ENCODE data around the gene DIP2B. TPM values are rescaled to one million over a fixed set of nuclear protein-coding genes. Genes with fewer than 3 reads are reported as not detected.
"Not testable (repeated sequence)": the region's sequence is repeated elsewhere in the genome, so short reads cannot be mapped to it uniquely, and the experiment has no call there.

The DIP2B gene
- total RNA-seq, 2 experiments from 2014 or later = 23.3 to 23.7 TPM

DNA sequence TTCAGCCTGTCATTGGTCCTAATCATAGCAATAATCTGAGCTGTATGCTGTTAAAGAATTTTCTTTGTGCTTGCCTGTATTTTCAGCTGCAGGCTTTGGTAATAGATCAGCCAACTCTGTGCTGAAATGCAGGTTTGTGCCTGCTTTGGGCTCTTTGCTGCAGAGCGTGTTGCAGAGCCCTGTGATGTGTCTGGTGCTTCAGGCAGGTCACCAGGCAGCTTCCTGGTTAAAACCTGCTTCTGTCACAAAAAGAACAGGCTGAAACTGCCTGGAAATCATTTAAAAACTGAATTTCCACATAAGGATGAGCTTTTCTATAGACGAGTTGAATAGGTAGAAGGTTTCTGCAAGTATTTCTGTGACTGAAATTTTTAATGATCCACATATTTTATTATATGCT lies 3.1 kb downstream of the DIP2B start:
- peak overlapping the region; percentile 55 for H3K27ac Mint-ChIP-seq

DNA sequence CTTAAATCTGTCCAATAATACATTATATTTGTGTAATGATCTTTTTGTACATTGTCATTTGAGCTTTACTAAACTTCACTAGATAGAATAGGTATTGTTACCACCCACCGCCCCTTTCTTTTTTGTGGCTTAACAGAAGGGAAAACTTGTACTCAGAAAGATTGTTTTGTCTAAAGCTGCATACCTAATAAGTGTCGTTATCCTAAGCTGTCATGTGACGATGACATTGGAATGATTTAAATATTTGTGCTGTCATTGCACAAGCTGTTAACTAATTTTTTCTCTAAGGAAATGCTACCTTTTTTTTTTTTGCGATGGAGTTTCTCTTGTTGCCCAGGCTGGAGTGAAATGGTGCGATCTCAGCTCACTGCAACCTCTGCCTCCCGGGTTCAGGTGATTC lies 3.6 kb downstream of the DIP2B start:
- CTCF ChIA-PET = interaction anchor here (0.7 to 8.5 kb wide), 8 partner anchors 10 to 256 kb away, joined by 3 to 147 read pairs (median 3); no protein-coding TSS in a partner anchor
- Mint-ChIP-seq H3K4me3 (peak overlapping the region; percentile 57), H3K9me3 (no peaks in the 10 kb centered on the region), H3K36me3 (peaks cover 3% of the 10 kb centered on the region), H3K4me1 (ENCODE audit: low read depth) (peaks cover 56% of the 10 kb centered on the region), H3K27me3 (no peaks in the 10 kb centered on the region), H3K27ac (peak overlapping the region; percentile 55)
- intact Hi-C loops (cut with micrococcal nuclease) = loop anchor here (5.0 to 10.0 kb wide), 2 partner anchors 114 to 516 kb away; partner anchors contain the start of gene SLC11A2
- POLR2A ChIA-PET = interaction anchor here (0.6 to 2.9 kb wide), 4 partner anchors 24 to 418 kb away, joined by 3 to 16 read pairs (median 4); no protein-coding TSS in a partner anchor
- DNase-seq = no peak

More for the DNA sequence above, 3.1 kb downstream of the DIP2B start:
- H3K36me3 Mint-ChIP-seq = peaks cover 3% of the 10 kb centered on the region
- intact Hi-C loops (cut with micrococcal nuclease) = loop anchor here (1.0 to 10.0 kb wide), 3 partner anchors 34 to 517 kb away; partner anchors contain the start of gene SLC11A2
- ChIA-PET POLR2A (interaction anchor here (0.6 to 2.9 kb wide), 5 partner anchors 25 to 418 kb away, joined by 3 to 16 read pairs (median 4); no protein-coding TSS in a partner anchor), CTCF (interaction anchor here (0.7 to 8.5 kb wide), 8 partner anchors 10 to 227 kb away, joined by 3 to 147 read pairs (median 4); no protein-coding TSS in a partner anchor)
- peak; percentile 30 for DNase-seq
- peaks cover 51% of the 10 kb centered on the region for H3K4me1 Mint-ChIP-seq (ENCODE audit: low read depth)
- H3K27me3 Mint-ChIP-seq = no peaks in the 10 kb centered on the region
- no peaks in the 10 kb centered on the region for H3K9me3 Mint-ChIP-seq
- peak overlapping the region; percentile 57 for H3K4me3 Mint-ChIP-seq

DNA sequence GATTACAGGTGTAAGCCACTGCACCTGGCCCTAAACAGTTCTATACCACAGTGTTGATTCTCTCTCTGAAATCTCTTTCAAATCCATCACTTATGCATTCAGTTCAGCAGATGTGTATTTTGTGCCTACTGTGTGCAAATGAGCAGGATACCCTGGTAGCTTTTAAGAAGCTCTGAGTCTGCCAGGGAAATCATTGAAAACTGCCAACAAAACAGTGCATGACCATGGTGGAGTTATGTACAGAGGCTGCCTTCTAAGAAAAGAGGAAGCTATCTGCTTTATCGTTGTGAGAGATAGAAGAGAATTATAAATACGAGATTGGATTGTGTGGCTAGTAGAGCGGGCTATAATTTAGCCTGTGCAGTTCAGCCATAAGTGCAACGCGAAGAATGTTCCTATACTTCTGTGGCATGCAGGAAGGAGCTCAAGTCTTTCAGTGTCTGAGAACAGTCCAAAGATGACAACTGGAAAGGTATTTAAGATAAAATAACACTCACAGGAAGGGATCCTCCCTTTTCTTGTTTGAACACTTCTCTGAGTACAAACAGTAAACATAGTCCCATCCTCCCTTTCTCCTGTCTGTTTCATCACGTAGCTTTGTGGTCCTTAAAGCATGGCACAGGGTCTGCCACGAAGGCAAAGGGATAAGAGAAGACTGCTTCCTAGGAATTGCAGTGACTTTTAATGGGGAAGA lies 4.3 kb downstream of the DIP2B start:
- intact Hi-C loops (cut with micrococcal nuclease) = loop anchor here (5.0 to 10.0 kb wide), 2 partner anchors 113 to 516 kb away; partner anchors contain the start of gene SLC11A2
- DNase-seq = no peak
- CTCF ChIA-PET = interaction anchor here (0.8 to 8.5 kb wide), 7 partner anchors 9 to 256 kb away, joined by 3 to 147 read pairs (median 4); no protein-coding TSS in a partner anchor
- Mint-ChIP-seq H3K9me3 (no peaks in the 10 kb centered on the region), H3K27ac (peak overlapping the region; percentile 55), H3K4me1 (ENCODE audit: low read depth) (peaks cover 58% of the 10 kb centered on the region), H3K27me3 (no peaks in the 10 kb centered on the region), H3K36me3 (peaks cover 3% of the 10 kb centered on the region), H3K4me3 (peak overlapping the region; percentile 17)
- POLR2A ChIA-PET = interaction anchor here (0.9 to 2.9 kb wide), 5 partner anchors 15 to 88 kb away, joined by 3 to 16 read pairs (median 4); no protein-coding TSS in a partner anchor

DNA sequence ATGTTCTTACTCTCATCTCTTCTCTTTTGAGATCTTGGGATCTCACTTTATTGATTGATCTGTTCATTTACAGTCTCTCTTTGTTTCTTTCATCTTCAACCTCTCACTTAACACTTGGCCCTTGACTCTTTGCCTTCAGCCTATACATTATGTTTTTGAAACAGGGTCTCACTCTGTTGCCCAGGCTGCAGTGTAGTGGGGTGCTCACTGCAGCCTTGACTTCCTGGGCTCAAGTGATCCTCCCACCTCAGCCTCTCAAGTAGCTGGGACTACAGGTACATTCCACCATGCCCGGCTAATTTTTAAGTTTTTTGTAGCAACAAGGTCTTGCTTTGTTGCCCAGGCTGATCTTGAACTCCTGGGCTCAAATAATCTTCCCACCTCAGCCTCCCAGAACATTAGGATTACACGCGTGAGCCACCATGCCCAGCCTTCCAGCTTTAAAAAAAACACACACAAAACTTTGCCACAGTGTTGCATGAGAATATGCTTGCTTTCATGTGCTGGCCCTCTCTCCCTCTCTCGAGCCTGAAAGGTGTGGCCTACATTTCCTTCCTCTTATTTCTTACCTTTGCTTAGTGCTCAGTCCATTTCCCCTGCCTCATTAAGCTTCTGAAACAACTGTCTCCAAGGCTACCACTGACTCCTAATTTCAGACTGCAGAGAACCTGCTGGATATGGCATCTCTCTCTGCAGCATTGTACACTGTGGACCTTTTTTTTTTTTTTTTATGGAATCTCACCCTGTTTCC lies 9.9 kb downstream of the DIP2B start:
- intact Hi-C loops (cut with micrococcal nuclease) = loop anchor here (5.0 kb wide), 1 partner anchor 43 kb away; no protein-coding TSS in a partner anchor
- no peaks in the 10 kb centered on the region for H3K36me3 Mint-ChIP-seq
- H3K9me3 Mint-ChIP-seq = no peaks in the 10 kb centered on the region
- H3K27ac Mint-ChIP-seq = peak overlapping the region; percentile 68
- CTCF ChIA-PET = interaction anchor here (1.8 to 2.1 kb wide), 2 partner anchors 10 to 123 kb away, joined by 5 to 12 read pairs; partner anchors contain the start of gene DIP2B
- no peaks in the 10 kb centered on the region for H3K27me3 Mint-ChIP-seq
- peaks cover 46% of the 10 kb centered on the region for H3K4me1 Mint-ChIP-seq (ENCODE audit: low read depth)
- DNase-seq = no peak
- no peak overlapping the region for H3K4me3 Mint-ChIP-seq
- POLR2A ChIA-PET = no interaction called here

DNA sequence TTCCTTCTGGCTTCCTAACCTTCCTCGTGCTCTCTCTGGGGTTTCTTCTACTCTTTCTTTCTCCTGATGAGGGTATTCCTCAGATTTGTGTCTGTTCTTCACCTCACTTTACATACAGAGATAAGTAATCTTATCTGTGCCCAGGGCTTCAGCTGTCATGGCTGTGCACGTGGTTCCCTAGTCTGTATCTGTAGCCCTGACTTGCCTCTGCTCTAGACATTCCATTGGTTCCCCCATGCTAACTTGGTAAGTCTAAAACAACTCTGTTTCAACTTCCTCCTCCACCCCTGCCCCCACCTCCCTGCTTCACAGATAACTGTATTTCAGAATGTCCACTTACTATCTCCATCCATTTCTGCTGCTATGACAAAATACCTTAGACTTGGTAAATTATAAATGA lies 10.8 kb downstream of the DIP2B start:
- no peaks in the 10 kb centered on the region for H3K9me3 Mint-ChIP-seq
- H3K27me3 Mint-ChIP-seq = no peaks in the 10 kb centered on the region
- H3K4me1 Mint-ChIP-seq (ENCODE audit: low read depth) = peaks cover 47% of the 10 kb centered on the region
- CTCF ChIA-PET = interaction anchor here (0.7 to 2.1 kb wide), 3 partner anchors 11 to 106 kb away, joined by 3 to 12 read pairs (median 4); partner anchors contain the start of gene DIP2B
- no peaks in the 10 kb centered on the region for H3K36me3 Mint-ChIP-seq
- H3K27ac Mint-ChIP-seq = peak overlapping the region; percentile 66
- H3K4me3 Mint-ChIP-seq = no peak overlapping the region
- no peak for DNase-seq
- intact Hi-C loops (cut with micrococcal nuclease) = loop anchor here (5.0 kb wide), 1 partner anchor 42 kb away; no protein-coding TSS in a partner anchor
- POLR2A ChIA-PET = no interaction called here

DNA sequence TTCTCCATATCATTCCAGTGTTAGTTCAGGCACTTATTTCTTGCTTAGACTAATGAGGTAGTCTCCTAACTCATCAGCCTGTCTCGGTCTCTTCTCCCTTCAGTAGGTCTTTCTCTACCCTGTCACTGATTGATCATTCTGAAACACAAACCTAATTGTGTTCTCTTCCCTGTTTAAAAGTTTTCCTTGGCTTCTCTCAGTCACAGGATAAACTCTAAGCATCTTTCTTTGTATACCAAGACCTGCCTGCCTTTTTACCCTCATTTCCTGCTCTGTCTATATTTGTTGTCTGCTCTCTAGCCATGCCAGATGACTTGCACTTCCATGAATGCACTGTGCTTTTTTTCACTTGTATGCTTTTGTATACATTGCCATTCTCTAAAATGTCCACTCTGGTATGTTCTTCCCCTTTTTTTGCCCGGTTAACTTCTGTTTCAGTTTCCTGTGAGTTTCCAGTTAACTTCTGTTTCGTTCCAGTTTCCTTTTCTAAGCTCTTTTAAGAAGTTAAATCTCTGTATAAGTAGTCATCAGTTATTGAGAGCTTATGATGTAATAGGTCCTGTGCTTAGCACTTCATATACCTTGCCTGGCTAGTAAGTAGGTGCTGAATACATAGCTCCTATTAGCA lies 12.8 kb downstream of the DIP2B start:
- Mint-ChIP-seq H3K9me3 (peaks cover under 1% of the 10 kb centered on the region), H3K4me1 (ENCODE audit: low read depth) (peaks cover 53% of the 10 kb centered on the region), H3K27me3 (no peaks in the 10 kb centered on the region), H3K27ac (no peak overlapping the region), H3K36me3 (peaks cover 3% of the 10 kb centered on the region), H3K4me3 (no peak overlapping the region)
- ChIA-PET POLR2A (interaction anchor here (1.0 to 1.1 kb wide), 4 partner anchors 13 to 38 kb away, joined by 3 to 5 read pairs (median 4); partner anchors contain the start of gene DIP2B), CTCF (interaction anchor here (0.7 to 1.6 kb wide), 6 partner anchors 9 to 121 kb away, joined by 3 to 7 read pairs (median 4); partner anchors contain the start of gene DIP2B)
- DNase-seq = no peak
- intact Hi-C loops (cut with micrococcal nuclease) = loop anchor here (1.0 to 5.0 kb wide), 5 partner anchors 15 to 103 kb away; no protein-coding TSS in a partner anchor

DNA sequence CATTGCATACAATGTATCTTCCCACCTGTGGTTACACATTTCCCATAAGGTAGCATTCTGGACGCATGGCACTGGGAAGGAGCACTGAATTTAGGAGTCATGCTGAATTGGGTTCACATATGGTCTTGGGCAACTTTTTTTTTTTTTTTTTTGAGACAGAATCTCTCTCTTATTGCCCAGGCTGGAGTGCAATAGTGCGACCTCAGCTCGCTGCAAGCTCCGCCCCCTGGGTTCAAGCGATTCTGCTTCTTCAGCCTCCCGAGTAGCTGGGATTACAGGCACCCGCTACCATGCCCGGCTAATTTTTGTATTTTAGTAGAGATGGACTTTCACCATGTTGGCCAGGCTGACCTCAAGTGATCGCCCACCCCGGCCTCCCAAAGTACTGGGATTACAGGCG lies 13.3 kb downstream of the DIP2B start:
- ChIA-PET POLR2A (interaction anchor here (1.0 to 1.1 kb wide), 4 partner anchors 13 to 37 kb away, joined by 3 to 5 read pairs (median 4); partner anchors contain the start of gene DIP2B), CTCF (interaction anchor here (0.7 to 1.6 kb wide), 5 partner anchors 9 to 120 kb away, joined by 3 to 7 read pairs (median 5); no protein-coding TSS in a partner anchor)
- no peak overlapping the region for H3K27ac Mint-ChIP-seq
- no peak overlapping the region for H3K4me3 Mint-ChIP-seq
- H3K36me3 Mint-ChIP-seq = peaks cover 5% of the 10 kb centered on the region
- intact Hi-C loops (cut with micrococcal nuclease) = loop anchor here (5.0 kb wide), 1 partner anchor 39 kb away; no protein-coding TSS in a partner anchor
- H3K4me1 Mint-ChIP-seq (ENCODE audit: low read depth) = peaks cover 51% of the 10 kb centered on the region
- DNase-seq = no peak
- H3K9me3 Mint-ChIP-seq = peaks cover 2% of the 10 kb centered on the region
- H3K27me3 Mint-ChIP-seq = no peaks in the 10 kb centered on the region

DNA sequence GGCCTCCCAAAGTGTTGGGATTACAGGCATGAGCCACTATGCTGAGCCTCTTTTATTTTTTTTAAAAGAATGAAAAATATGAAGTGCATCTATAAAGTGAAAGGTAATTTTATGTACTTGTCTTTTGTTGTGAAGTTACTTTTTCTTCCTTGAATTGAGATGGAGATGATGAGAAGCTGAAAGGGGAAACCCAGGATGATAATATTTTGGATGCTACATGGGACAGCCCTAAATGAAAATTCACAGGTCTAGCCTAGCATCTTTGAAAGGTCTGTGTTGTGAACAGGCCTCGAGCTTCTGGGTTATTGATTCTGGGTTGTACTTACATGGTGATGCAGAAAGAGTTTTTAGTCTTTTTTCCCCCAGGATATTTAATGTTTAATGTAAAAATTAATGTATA lies 14.6 kb downstream of the DIP2B start:
- DNase-seq = no peak
- POLR2A ChIA-PET = interaction anchor here (1.5 kb wide), 1 partner anchor 13 kb away, joined by 6 read pairs; no protein-coding TSS in a partner anchor
- Mint-ChIP-seq H3K27ac (no peak overlapping the region), H3K4me3 (no peak overlapping the region), H3K4me1 (ENCODE audit: low read depth) (peaks cover 49% of the 10 kb centered on the region), H3K9me3 (peaks cover 2% of the 10 kb centered on the region), H3K36me3 (peaks cover 9% of the 10 kb centered on the region), H3K27me3 (no peaks in the 10 kb centered on the region)
- CTCF ChIA-PET = interaction anchor here (0.6 to 1.3 kb wide), 2 partner anchors 9 to 11 kb away, joined by 3 to 5 read pairs; no protein-coding TSS in a partner anchor
- intact Hi-C loops (cut with micrococcal nuclease) = loop anchor here (5.0 kb wide), 1 partner anchor 38 kb away; no protein-coding TSS in a partner anchor

DNA sequence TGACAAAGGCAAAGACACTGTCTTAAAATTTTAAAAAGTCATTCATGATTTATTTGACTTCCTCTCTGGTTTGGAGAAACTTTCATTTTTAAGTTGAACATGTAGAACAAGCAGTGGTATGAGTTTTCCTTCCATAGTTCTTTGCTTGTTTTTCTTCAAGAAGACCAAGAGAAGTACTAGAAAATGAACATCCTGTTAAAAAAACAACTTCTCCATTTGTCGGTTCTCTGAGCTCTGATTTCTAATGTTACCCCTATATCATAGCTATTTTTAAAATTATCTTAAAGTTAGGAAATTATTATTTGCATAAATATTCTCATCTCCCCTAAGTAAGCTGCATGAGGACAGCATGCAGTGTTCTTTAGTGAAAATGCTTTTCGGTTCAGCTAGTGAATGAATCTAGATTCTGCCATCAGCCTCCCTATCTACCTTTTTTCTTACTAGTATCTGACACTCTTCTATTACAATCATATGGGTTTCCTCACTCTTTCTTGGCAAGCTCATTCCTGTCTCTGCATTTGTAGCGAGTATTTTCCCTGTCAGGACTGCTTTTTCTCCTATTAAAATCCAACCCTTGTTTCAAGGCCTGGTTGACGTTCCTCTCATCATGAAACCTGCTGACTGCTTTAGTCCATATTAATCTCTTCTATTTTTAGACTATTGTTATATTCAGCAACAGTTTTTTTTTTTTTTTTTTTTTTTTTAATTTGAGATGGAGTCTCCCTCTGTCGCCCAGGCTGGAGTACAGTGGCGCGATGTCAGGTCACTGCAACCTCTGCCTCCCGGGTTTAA lies 15.8 kb downstream of the DIP2B start:
- H3K27me3 Mint-ChIP-seq = no peaks in the 10 kb centered on the region
- ChIA-PET CTCF (interaction anchor here (0.8 to 1.5 kb wide), 3 partner anchors 10 to 117 kb away, joined by 4 to 5 read pairs (median 4); partner anchors contain the start of gene DIP2B), POLR2A (interaction anchor here (0.9 to 1.5 kb wide), 2 partner anchors 12 to 16 kb away, joined by 3 to 6 read pairs; partner anchors contain the start of gene DIP2B)

DNA sequence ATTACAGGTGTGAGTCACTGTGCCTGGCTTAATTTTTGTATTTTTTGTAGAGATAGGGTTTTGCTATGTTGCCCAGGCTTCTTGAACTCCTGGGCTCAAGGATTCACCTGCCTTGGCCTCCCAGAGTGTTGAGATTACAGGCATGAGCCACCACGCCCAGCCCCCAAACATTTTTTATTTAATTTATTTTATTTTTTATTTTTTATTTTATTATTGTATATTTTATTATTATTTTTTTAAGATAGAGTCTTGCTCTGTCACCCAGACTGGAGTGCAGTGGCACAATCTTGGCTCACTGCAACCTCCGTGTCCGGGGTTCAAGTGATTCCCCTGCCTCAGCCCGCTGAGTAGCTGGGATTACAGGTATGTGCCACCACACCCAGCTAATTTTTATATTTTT lies 17.0 kb downstream of the DIP2B start:
- POLR2A ChIA-PET; H3K4me3 Mint-ChIP-seq; H3K27ac Mint-ChIP-seq; H3K27me3 Mint-ChIP-seq; CTCF ChIA-PET; H3K9me3 Mint-ChIP-seq; intact Hi-C loops (cut with micrococcal nuclease); DNase-seq: not testable (repeated sequence)
- peaks cover 15% of the 10 kb centered on the region for H3K36me3 Mint-ChIP-seq
- peaks cover 37% of the 10 kb centered on the region for H3K4me1 Mint-ChIP-seq (ENCODE audit: low read depth)

More for the DNA sequence above, 15.8 kb downstream of the DIP2B start:
- H3K27ac Mint-ChIP-seq = peak overlapping the region; percentile 70
- no peak overlapping the region for H3K4me3 Mint-ChIP-seq
- no peak for DNase-seq
- H3K36me3 Mint-ChIP-seq = peaks cover 9% of the 10 kb centered on the region
- H3K4me1 Mint-ChIP-seq (ENCODE audit: low read depth) = peaks cover 39% of the 10 kb centered on the region
- H3K9me3 Mint-ChIP-seq = peaks cover 2% of the 10 kb centered on the region
- intact Hi-C loops (cut with micrococcal nuclease) = no loop called here

All from activated CD4-positive, alpha-beta memory T cell treated with anti-CD3 and anti-CD28 coated beads for 36 hours (primary cell).